ENCODE data around the gene RBPJ.

Gene RBPJ

DNA sequence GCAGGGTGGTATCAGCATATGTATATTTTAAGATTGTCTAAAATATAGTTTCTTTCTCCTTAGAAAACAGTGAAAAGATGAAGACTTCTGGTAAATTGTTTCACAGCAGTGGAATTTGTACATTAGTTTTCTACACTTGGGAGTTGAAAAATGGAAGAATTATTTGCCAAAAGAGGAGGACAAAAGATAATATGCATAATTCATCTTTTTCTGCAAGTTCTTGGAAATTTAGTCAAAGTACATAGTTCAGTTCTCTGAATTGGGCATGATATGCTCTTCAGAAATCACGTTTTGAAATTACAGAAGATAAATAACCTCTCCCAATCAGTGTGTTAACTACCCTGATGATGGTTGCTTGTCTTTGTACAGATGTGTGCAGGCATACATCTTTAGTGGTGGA, 47.0 kb downstream of the RBPJ start:
- H3K27ac ChIP-seq, result no peak overlapping the region
- TF ChIP-seq, protein P1, sequence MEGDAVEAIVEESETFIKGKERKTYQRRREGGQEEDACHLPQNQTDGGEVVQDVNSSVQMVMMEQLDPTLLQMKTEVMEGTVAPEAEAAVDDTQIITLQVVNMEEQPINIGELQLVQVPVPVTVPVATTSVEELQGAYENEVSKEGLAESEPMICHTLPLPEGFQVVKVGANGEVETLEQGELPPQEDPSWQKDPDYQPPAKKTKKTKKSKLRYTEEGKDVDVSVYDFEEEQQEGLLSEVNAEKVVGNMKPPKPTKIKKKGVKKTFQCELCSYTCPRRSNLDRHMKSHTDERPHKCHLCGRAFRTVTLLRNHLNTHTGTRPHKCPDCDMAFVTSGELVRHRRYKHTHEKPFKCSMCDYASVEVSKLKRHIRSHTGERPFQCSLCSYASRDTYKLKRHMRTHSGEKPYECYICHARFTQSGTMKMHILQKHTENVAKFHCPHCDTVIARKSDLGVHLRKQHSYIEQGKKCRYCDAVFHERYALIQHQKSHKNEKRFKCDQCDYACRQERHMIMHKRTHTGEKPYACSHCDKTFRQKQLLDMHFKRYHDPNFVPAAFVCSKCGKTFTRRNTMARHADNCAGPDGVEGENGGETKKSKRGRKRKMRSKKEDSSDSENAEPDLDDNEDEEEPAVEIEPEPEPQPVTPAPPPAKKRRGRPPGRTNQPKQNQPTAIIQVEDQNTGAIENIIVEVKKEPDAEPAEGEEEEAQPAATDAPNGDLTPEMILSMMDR (IDR thresholded peaks at IDR 0.05), result no peak
- TF ChIP-seq ZFX (IDR thresholded peaks at IDR 0.05; ENCODE audit: borderline replicate concordance), result no peak

DNA sequence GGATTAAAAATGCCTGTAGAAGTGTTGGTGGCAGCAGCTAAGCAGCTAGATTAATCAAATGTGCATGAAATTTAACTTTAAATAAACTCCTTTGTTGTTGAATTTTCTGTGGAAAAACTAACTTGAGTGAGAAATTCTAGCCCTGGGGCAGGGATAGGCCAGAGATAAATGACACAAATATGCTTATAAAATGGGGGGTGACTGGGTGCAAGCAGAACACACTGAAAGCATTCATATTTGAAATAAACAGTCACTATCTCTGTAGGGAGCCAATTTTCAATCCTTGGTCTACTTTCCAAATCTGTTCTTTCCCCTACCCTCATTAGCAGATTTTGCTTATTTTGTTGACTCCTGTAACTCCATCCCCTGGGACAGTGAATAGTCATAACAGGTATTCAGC, 47.9 kb downstream of the RBPJ start:
- no peak for TF ChIP-seq ZFX (IDR thresholded peaks at IDR 0.05; ENCODE audit: borderline replicate concordance)
- TF ChIP-seq, protein P1 (IDR thresholded peaks at IDR 0.05), result no peak
- no peak overlapping the region for H3K27ac ChIP-seq

DNA sequence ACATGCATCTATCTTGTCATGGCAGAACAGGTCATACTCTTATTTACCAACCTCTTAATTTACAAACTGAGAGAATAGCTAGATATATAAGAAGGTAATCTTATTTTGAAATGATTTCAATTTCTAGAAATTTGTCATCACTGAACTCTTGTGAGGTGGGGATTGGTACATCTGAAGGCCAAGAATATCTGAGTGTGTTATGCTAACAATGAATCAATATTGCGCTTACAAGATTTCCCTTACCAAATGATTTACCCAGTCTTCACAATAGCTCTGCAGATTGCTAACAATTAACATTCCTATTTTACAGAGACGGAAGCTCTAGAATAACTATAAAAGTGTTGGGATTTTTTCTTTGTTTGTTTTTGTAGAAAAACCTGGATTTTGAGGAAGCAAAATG, 48.3 kb downstream of the RBPJ start:
- TF ChIP-seq ZFX (IDR thresholded peaks at IDR 0.05; ENCODE audit: borderline replicate concordance), result no peak
- TF ChIP-seq, protein P1 (IDR thresholded peaks at IDR 0.05), result no peak
- H3K27ac ChIP-seq, result no peak overlapping the region

DNA sequence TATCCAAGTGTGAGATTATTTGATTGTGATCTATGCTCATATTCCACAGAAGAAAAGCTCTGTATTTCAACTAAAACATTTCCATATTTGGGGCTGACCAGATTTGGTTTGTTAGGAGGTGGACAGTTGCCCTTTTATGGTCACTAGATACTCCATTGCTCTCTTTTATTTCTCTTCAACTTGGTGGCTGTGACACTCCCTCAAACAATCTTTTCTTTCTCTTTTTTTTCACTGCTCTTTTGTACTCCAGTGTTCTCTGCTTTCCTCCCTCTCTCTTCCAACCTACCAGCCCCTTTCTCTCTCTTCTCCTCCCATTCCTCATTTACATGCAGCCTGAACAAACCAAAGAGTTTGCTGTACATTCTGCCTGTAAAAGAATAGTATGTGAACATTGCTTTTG, 48.8 kb downstream of the RBPJ start:
- H3K27ac ChIP-seq, result no peak overlapping the region
- no peak for TF ChIP-seq ZFX (IDR thresholded peaks at IDR 0.05; ENCODE audit: borderline replicate concordance)
- TF ChIP-seq, protein P1 (IDR thresholded peaks at IDR 0.05), result no peak

DNA sequence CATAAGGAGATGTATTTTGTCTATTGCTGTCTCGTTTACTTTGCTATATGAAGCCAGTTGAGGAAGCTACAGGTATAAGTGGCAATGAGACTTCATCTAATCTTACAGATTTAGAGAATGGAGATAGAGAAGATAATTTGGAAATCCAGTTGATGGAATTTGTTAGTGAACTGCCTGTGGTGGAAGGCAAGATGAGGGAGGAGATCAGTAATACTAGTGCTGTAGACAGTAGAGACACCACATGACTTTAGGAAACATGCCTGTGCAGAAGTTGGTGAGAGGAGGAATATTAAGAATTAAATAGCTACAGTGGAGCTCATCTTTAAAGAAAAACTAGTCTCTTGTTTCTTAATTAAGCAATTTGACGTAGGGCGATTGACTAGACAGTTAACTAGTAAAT, 51.3 kb downstream of the RBPJ start:
- TF ChIP-seq, protein P1 (IDR thresholded peaks at IDR 0.05), result no peak
- no peak for TF ChIP-seq ZFX (IDR thresholded peaks at IDR 0.05; ENCODE audit: borderline replicate concordance)
- peak overlapping the region; percentile 56 for H3K27ac ChIP-seq

DNA sequence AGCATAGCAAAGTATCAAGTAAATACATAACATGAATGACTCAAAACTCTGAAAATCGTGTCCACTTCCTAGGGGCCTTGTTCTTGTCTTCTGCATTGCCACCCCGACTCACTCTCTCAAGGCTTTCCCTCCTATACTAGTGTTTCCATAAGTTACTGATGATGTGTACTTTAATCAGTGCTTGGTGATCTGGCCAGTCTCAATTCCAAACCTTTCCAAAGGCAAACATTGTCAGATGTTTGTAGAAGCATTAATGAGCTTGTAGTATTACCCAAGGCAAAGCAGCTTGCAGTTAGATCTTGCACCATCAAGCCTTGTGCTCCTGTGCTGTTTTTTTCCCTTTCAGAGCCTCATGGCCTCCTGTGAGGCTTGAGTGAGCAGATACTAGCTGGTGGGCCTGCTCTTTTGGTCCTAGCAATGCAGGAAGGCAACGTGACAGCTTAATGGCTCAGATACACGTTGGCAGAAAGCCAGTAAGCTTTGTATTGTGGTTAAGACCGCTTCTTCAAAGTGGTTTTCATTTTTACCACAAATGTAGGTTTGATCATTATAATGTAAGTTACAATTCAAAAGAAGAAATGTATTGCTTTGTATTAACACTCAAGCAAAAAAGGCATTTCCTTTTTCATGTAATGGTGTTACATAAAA, 51.8 kb downstream of the RBPJ start:
- H3K27ac ChIP-seq, result peak overlapping the region; percentile 56
- TF ChIP-seq, protein P1 (IDR thresholded peaks at IDR 0.05), result no peak
- no peak for TF ChIP-seq ZFX (IDR thresholded peaks at IDR 0.05; ENCODE audit: borderline replicate concordance)

DNA sequence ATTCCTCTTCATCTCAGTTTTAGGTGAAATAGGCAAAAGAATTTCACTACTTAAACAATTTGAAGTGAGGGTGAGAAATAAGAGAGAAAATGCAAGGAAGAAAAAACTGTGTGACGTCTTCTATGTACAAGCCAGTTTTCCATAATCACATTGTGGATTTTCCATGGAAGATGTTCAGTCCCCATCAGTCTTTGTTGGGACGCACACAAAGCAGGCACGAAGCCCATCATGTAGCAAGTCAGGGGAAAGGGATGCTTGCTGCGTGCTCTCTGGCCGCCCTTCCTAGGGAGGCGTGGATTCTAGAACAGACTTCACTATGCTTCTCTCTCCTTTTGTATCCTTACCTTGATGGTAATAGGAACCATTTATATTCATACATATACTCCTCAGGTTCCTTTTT, 54.7 kb downstream of the RBPJ start:
- H3K27ac ChIP-seq, result no peak overlapping the region
- TF ChIP-seq, protein P1 (IDR thresholded peaks at IDR 0.05), result no peak
- no peak for TF ChIP-seq ZFX (IDR thresholded peaks at IDR 0.05; ENCODE audit: borderline replicate concordance)
